HG03175 (cell line): ENCODE results near the gene CREB3.

Experiments used
- ATAC-seq: cut with Tn5 transposase; IDR thresholded peaks from one replicate; pipeline ENCODE4 v1.9.1; 2021; ENCODE audit warnings: mild to moderate bottlenecking, moderate library complexity; ENCODE audit not compliant: unreplicated experiment

CREB3 gene

GRCh38 chr9:35771943-35772342, 39.5 kb downstream of the CREB3 start:
- ATAC-seq = no peak

- no peak for ATAC-seq
Measured at GRCh38 chr9:35774907-35775635, 42.6 kb downstream of the CREB3 start.

GRCh38 chr9:35776018-35776417, 43.6 kb downstream of the CREB3 start:
- no peak for ATAC-seq

GRCh38 chr9:35778496-35778895, 46.0 kb downstream of the CREB3 start:
- ATAC-seq = no peak

GRCh38 chr9:35781066-35781465, 48.6 kb downstream of the CREB3 start:
- no peak for ATAC-seq

- ATAC-seq = no peak
Measured at GRCh38 chr9:35783418-35783817, 51.0 kb downstream of the CREB3 start.
